ENCODE results near the gene CAMK4.

- TF ChIP-seq CTCF (IDR thresholded peaks at IDR 0.05) (no peak), POLR2A (IDR thresholded peaks at IDR 0.05) (no peak)
Measured at GRCh38 chr5:111215971-111216370, 8.2 kb upstream of the CAMK4 start.
